ENCODE measurements around the gene UST. TPM values are rescaled to one million over a fixed set of nuclear protein-coding genes. Genes with fewer than 3 reads are reported as not detected.

UST gene
- total RNA-seq, 2 donors from 2014 or later = 1.1 to 2.7 TPM

DNA sequence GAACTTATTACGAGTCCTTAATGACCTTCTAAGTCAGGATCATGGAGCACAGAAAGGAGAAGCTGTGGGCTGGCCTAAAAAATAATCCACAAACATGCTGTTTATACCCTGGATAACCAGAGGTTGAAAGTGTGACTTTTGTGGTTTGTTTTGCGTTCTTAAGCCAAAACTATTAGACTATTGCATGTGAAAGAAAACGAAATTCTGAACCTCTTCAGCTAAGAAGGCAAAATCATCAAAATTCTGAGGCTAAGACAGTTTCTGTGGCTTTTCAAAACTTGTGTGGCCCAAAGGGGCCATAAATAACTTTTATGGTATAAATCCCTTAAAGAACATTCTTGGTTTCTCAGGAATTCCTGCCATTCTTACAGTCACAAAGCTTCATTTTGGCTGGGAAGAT is 251.0 kb downstream of the UST start:
- no peaks in the 10 kb centered on the region for H3K36me3 ChIP-seq

DNA sequence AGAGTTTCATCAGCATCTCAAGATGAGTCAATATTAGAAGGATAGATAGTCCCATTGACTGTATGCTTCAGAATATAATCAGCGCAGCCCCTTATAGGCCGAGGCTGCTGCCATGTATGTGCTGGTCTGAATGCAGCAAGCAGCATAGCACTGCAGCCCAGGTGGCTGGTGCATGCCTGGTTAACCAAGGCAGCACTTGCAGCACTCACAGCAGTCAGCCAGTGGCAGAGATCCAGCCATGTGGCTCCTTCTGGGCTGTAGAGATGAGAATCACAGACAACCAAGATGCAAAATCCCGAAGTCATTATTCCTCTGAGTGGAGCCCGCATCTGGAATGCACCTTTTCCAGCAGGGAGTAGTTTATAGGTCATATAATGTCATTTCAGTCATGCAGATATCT is 251.9 kb downstream of the UST start:
- Histone ChIP-seq H3K4me3 (no peak overlapping the region), H3K27ac (no peak overlapping the region)
- intact Hi-C loops (cut with DNase I) = no loop called here

More for the DNA sequence above, 251.0 kb downstream of the UST start:
- H3K27me3 ChIP-seq = no peaks in the 10 kb centered on the region
- no peak for DNase-seq
- H3K9ac ChIP-seq (ENCODE audit: low read depth in 2 of 2, low read length in 2 of 2) = no peak overlapping the region
- H3K4me3 ChIP-seq = no peak overlapping the region
- TF ChIP-seq, protein P1, sequence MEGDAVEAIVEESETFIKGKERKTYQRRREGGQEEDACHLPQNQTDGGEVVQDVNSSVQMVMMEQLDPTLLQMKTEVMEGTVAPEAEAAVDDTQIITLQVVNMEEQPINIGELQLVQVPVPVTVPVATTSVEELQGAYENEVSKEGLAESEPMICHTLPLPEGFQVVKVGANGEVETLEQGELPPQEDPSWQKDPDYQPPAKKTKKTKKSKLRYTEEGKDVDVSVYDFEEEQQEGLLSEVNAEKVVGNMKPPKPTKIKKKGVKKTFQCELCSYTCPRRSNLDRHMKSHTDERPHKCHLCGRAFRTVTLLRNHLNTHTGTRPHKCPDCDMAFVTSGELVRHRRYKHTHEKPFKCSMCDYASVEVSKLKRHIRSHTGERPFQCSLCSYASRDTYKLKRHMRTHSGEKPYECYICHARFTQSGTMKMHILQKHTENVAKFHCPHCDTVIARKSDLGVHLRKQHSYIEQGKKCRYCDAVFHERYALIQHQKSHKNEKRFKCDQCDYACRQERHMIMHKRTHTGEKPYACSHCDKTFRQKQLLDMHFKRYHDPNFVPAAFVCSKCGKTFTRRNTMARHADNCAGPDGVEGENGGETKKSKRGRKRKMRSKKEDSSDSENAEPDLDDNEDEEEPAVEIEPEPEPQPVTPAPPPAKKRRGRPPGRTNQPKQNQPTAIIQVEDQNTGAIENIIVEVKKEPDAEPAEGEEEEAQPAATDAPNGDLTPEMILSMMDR (IDR thresholded peaks at IDR 0.05) = no peak
- H3K4me1 ChIP-seq = no peaks in the 10 kb centered on the region
- no peak overlapping the region for H3K27ac ChIP-seq
- intact Hi-C loops (cut with DNase I) = no loop called here
- no peaks in the 10 kb centered on the region for H3K9me3 ChIP-seq

DNA sequence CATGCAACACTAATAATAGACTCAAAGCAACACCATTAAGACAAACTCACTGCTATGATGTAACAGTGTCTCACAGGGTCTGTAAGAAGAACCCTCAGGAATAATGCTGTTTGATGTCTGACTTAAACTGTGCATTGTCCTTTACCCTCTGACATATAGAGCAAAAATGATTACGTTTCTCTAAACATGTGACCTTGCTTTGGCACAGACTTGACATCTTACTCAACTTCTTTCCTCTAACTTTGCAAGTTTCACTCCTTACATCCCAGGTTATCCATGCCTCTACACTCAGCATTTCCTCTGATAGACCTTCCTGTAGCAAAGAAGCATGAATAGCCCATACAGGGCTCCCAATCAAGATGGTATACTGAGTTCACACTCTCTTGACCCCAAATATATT is 252.7 kb downstream of the UST start:
- Histone ChIP-seq H3K27me3 (no peaks in the 10 kb centered on the region), H3K36me3 (no peaks in the 10 kb centered on the region), H3K4me1 (no peaks in the 10 kb centered on the region), H3K9me3 (no peaks in the 10 kb centered on the region), H3K27ac (no peak overlapping the region), H3K4me3 (no peak overlapping the region), H3K9ac (ENCODE audit: low read depth in 2 of 2, low read length in 2 of 2) (no peak overlapping the region)
- TF ChIP-seq, protein P1 (IDR thresholded peaks at IDR 0.05) = no peak
- intact Hi-C loops (cut with DNase I) = no loop called here
- DNase-seq = no peak

More for the DNA sequence above, 251.9 kb downstream of the UST start:
- no peaks in the 10 kb centered on the region for H3K27me3 ChIP-seq
- no peaks in the 10 kb centered on the region for H3K4me1 ChIP-seq
- no peak overlapping the region for H3K9ac ChIP-seq (ENCODE audit: low read depth in 2 of 2, low read length in 2 of 2)
- no peaks in the 10 kb centered on the region for H3K9me3 ChIP-seq
- TF ChIP-seq, protein P1 (IDR thresholded peaks at IDR 0.05) = no peak
- no peaks in the 10 kb centered on the region for H3K36me3 ChIP-seq
- DNase-seq = no peak

DNA sequence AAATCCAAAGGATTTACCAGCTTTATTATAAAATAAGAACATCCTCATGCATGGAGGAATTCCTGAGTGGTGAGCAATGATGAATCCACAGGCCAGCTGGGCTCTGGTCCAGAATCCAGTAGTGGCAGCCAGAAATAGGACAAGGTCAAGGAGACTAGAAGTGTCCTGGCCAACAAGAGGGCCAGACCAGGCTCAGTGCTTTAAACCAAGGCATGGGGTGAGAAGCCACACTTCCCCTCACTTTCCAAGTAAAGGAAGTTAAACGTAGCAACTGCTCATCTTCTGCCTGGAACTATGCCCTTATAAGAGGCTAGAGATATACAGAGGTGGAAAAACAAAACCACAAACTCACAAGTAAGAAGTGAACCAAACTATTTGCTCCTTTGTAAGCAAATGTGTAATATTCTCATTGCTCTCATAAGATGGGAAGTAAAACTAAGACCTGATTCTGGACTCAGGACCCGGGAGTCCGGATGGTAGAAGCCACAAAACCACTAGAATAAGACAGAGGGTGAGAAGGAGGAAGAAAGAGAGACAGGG is 253.2 kb downstream of the UST start:
- TF ChIP-seq, protein P1 (IDR thresholded peaks at IDR 0.05) = no peak
- DNase-seq = peak; percentile 32
- Histone ChIP-seq H3K9ac (ENCODE audit: low read depth in 2 of 2, low read length in 2 of 2) (no peak overlapping the region), H3K4me1 (no peaks in the 10 kb centered on the region), H3K27ac (no peak overlapping the region), H3K9me3 (no peaks in the 10 kb centered on the region), H3K36me3 (no peaks in the 10 kb centered on the region), H3K27me3 (no peaks in the 10 kb centered on the region), H3K4me3 (no peak overlapping the region)
- intact Hi-C loops (cut with DNase I) = no loop called here

DNA sequence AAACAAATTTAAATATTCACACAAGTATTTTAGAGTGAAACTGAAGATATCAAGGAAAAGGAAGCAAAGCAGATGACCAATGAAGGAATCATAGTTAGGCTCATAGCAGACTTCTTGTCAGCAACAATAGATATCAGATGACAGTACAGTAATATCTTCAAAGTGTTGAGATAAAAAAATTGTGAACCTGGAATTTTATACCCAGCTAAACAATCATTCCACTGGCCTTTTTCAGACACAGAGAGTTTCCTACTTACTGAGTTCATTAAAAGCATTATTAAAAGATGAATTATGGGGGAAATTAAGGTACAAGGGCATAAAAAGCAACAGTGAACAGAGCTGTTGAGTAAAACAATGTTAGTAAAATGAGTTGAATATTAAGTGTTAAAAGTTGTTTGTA is 254.6 kb downstream of the UST start:
- no peaks in the 10 kb centered on the region for H3K4me1 ChIP-seq

More for the DNA sequence above, 254.6 kb downstream of the UST start:
- Histone ChIP-seq H3K4me3 (no peak overlapping the region), H3K27ac (no peak overlapping the region), H3K27me3 (no peaks in the 10 kb centered on the region), H3K36me3 (no peaks in the 10 kb centered on the region), H3K9me3 (no peaks in the 10 kb centered on the region), H3K9ac (ENCODE audit: low read depth in 2 of 2, low read length in 2 of 2) (no peak overlapping the region)
- DNase-seq = no peak
- intact Hi-C loops (cut with DNase I) = no loop called here
- TF ChIP-seq, protein P1 (IDR thresholded peaks at IDR 0.05) = no peak
